HTR-8/SVneo (cell line): Measurements from ENCODE around the gene TRIM45.
A peak's percentile ranks its signal among the peaks of the same experiment; 100 is the strongest.

Experiments
- DNase-seq: peaks from one replicate; pipeline ENCODE4 v3.0.0; 2011; ENCODE audit warnings: low spot score, mixed read lengths; ENCODE audit not compliant: insufficient read length
- FAIRE-seq: peaks from 2 replicates; lab custom pipeline; 2011; peaks lifted over from hg19 to GRCh38; lab: Jason Lieb, UNC

TRIM45 gene

GRCh38 chr1:117067533-117068370 is 53.8 kb downstream of the TRIM45 start:
- peak; percentile 42 for DNase-seq
- FAIRE-seq, result no peak

GRCh38 chr1:117066367-117066766 is 55.2 kb downstream of the TRIM45 start:
- FAIRE-seq, result no peak
- no peak for DNase-seq

DNA sequence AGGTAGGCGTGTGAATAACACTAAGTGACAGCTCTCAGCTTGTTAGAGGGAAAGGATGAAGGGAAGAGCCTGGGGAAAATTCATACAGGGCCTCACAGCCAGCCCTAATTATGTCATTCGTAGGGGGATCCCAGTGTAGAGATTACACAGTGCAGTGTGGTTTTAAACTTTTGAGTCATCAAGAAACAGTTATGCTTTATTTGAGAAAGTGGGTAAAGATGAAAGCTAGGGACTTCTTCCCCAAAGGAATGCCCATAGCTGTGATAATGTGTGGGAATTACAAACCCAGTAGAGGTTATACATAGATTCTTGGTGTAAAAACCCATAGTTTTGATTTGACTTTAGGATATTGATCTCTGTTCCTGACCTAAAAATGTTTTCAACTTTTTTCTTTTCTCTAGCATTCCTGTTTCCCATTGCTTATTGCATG is 59.5 kb downstream of the TRIM45 start:
- no peak for FAIRE-seq
- DNase-seq, result no peak
